Erythroblast (primary cell): Measurements from ENCODE around the gene MSMP.

Experiments
- GATA1 ChIP-seq: IDR thresholded peaks from 2 replicates; pipeline ENCODE4 v1.6.1; 2011; ENCODE audit warnings: low read depth, mild to moderate bottlenecking, control low read depth, low read length, moderate library complexity
- POLR2A ChIP-seq: IDR thresholded peaks from 2 replicates; pipeline ENCODE4 v1.6.1; 2011; ENCODE audit warnings: mild to moderate bottlenecking, low read length

- TF ChIP-seq POLR2A (no peak), GATA1 (no peak)
These were observed 43.1 kb downstream of the MSMP start for GRCh38 chr9:35710818-35711500.
